Mononuclear cell (primary cell): ENCODE measurements around the gene STXBP3. TPM values are rescaled to one million over a fixed set of nuclear protein-coding genes. Genes with fewer than 3 reads are reported as not detected.

ENCODE experiments used
- H3K27me3 ChIP-seq: 2 replicates; pipeline ENCODE4 v1.6.0; 2011; ENCODE audit warnings: low read length, control low read depth; ENCODE audit not compliant: insufficient read depth
- H3K4me1 ChIP-seq: 2 replicates; pipeline ENCODE4 v1.5.1; 2011; ENCODE audit warnings: mild to moderate bottlenecking, low read length, control low read depth; ENCODE audit not compliant: insufficient read depth
- H3K4me3 ChIP-seq: 2 replicates; pipeline ENCODE4 v1.5.1; 2011; ENCODE audit warnings: mild to moderate bottlenecking, low read length, moderate library complexity
- H3K9me3 ChIP-seq: 2 replicates; pipeline ENCODE4 v1.5.1; 2011; ENCODE audit warnings: low read depth, mild to moderate bottlenecking, control low read depth, low read length
- total RNA-seq: library from RNA; depleted of rRNA; stranded (reverse); fragments of >200 nt; gene quantifications from one replicate; pipeline ENCODE4 v1.2.3, GENCODE V29; 2012

The STXBP3 gene
- total RNA-seq, 1 donor: 98.9 TPM

- Histone ChIP-seq H3K27me3 (no peaks in the 10 kb centered on the region), H3K9me3 (no peaks in the 10 kb centered on the region), H3K4me3 (no peak overlapping the region), H3K4me1 (peaks cover 10% of the 10 kb centered on the region)
Observed at GRCh38 chr1:108858230-108858950, 111.9 kb downstream of the STXBP3 start.

Other genes starting within 250 kb of the STXBP3 start
- 22.9 TPM for gene EEIG2, start 186.6 kb upstream of the STXBP3 start, total RNA-seq
- gene HENMT1, start 85.6 kb upstream of the STXBP3 start, total RNA-seq: 6.3 TPM
- gene PRPF38B, start 54.4 kb upstream of the STXBP3 start, total RNA-seq: 58.4 TPM
- gene FNDC7, start 33.8 kb upstream of the STXBP3 start, total RNA-seq: 0.21 TPM
- not detected for gene AKNAD1, start 110.4 kb downstream of the STXBP3 start, total RNA-seq
- 2.1 TPM for gene GPSM2, start 130.3 kb downstream of the STXBP3 start, total RNA-seq
- 5.1 TPM for gene CLCC1, start 216.8 kb downstream of the STXBP3 start, total RNA-seq